Occipital lobe (tissue), 2 donors: Measurements from ENCODE around the gene SIRT3. TPM values are rescaled to one million over a fixed set of nuclear protein-coding genes. Genes with fewer than 3 reads are reported as not detected.
"Not testable (repeated sequence)": the region's sequence is repeated elsewhere in the genome, so short reads cannot be mapped to it uniquely, and the experiment has no call there.

Experiments
- DNase-seq: peaks from one replicate; lab custom pipeline; 2025; lab: John Stamatoyannopoulos, UW
- total RNA-seq: library from RNA; depleted of rRNA; stranded (reverse); fragments of >200 nt; gene quantifications from one replicate; pipeline ENCODE4 v1.2.3, GENCODE V29; 2014

Gene SIRT3
- total RNA-seq, 1 donor from 2014 or later: 11.1 TPM

- DNase-seq: no peak
Observed at GRCh38 chr11:203945-204586, 32.1 kb downstream of the SIRT3 start.

- DNase-seq: no peak
Observed at GRCh38 chr11:203056-203944, 32.8 kb downstream of the SIRT3 start.

DNA sequence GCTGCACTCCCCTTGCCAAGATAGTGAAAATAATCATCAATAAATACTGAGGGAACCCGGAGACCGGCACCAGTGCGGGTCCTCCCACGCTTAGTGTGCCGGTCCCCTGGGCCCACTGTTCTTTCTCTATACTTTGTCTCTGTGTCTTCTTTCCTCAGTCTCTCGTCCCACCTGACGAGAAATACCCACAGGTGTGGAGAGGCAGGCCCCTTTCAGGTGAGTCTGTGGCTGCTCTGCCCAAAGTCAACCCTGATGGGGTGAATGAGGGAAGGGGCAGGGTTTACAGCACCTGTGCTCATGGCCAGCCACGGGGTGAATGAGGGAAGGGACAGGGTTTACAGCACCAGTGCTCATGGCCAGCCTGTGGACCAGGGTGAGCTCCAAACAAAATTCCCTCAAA, 33.7 kb downstream of the SIRT3 start:
- no peak for DNase-seq

- no peak for DNase-seq
Observed at GRCh38 chr11:201966-202365, 34.2 kb downstream of the SIRT3 start.

DNA sequence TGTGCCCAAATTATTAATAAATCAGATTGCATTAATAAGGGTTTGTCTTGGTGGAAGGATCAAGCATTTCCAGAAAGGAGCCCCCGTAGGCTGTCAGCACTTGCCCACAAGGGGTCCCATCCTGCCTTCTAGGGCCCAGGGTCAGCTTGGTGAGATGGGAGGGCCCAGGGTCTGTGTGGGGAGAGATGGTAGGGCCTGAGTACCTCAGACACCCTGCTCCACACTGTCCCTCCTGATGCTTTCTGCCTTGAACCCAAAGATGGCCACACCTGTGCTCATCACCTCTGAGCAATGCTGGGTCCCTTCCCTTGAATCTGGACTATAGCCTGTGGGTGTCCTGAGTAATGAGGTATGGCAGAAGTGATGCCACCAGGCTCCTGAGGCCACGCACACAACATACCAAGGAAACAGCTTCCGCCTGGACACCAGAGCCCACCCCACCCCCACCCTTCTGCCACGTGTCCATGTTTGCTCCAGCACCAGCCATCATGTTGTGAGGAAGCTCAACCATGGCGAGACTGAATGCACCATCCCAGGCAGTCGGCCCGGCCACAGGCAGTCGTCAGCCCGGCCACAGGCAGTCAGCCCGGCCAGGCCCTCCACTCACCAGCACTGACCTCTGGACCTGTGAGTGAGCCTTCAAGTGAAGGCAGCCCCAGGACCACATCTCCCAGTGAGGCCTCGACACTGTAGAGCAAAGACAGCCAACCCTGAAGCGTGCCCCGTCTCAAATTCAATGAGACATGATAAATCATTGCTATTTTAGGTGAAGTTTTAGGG, 35.7 kb downstream of the SIRT3 start:
- no peak for DNase-seq

DNA sequence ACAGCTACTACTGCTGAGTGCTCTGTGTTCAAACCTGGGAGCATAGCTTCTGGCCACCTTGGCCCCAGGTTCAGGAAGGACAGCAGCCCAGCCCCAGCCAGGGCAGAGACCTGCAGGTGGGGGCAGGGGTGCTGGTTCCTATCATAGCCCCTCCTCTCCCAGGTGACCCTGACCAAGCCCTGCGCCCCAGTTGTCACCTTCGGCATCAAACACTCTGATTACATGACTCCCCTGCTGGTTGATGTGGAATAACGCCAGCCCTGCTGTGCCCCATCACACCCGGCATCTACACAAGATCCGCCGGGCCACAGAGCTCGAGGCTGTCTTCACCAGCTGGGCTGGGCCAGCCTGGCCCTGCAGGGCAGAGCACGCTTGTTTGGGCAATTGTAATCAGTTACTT, 36.4 kb downstream of the SIRT3 start:
- no peak for DNase-seq

- DNase-seq: no peak
Observed at GRCh38 chr11:199004-199581, 37.0 kb downstream of the SIRT3 start.

- no peak for DNase-seq
Observed at GRCh38 chr11:198236-198806, 37.8 kb downstream of the SIRT3 start.

GRCh38 chr11:197741-198235, 38.4 kb downstream of the SIRT3 start:
- DNase-seq: no peak

GRCh38 chr11:196786-197731, 39.1 kb downstream of the SIRT3 start:
- no peak for DNase-seq

- DNase-seq: not testable (repeated sequence)
Observed at GRCh38 chr11:193481-193880, 42.7 kb downstream of the SIRT3 start.

DNA sequence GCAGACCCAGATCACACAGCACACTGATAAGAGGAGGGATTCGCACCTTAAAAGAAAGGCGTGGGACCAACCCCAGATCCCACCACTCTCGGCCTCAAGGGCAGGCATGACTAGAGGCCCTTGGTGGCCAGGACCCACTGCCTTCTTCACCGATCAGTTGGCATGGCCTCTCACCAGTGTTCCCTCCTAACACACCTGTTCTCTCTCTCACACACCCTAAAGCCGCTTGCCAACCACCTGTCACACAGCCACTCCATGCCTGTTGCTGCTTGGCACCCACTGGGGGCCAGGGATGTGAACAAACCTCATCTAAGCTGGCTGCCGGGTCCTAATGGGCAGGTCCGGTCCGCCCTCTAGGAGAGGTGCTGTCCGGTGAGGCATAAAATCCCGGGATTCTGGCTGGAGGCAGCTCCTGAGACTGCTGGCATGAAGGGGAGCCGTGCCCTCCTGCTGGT, 43.4 kb downstream of the SIRT3 start, which contains the start of gene SCGB1C1:
SCGB1C1 (plus strand) TSS at position 405 of the 455 bp plus-strand sequence; CDS start at position 427, 22 bp downstream.
- not testable (repeated sequence) for DNase-seq

DNA sequence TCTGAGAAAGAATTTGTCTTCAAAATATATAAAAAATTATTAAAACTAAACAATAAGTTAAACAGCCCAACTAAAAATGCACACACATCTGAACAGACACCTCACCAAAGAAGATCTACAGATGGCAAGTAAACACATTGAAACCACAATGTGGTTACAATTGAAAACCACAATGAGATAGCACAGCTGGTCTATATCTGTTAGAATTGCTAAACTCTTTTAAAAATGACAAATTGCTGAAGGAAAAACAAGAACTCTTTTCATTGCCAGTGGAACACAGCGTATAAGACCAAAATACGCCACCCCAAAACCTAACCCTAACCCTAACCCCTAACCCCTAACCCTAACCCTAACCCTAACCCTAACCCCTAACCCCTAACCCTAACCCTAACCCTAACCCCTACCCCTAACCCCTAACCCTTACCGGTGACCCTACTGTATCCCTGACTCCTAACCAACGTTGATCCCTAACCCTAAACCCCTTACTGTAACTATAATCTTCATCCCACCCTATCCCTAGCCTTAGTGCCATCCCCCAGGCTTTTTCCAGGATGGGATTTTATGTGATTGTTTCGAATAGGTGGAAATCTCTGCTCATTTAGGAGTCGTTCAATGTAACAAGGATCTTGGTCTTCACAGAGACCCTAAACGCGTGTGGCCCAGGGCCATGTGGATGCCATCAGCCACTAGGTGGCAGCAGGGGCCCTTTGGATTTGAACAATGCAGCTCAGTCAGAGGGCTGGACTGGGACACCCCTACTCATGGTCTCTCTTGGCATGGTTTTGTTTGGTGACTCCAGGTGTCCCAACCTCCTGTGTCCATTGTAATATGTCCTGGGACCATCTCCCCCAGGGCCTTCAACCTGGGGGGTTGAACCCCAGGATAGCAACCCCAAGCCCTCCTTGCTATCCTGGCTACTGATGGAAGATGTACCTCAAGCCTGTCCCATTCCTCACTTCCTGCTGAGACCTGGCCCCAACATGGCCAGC, 44.4 kb downstream of the SIRT3 start:
- not testable (repeated sequence) for DNase-seq

GRCh38 chr11:190546-190945, 45.6 kb downstream of the SIRT3 start:
- DNase-seq: not testable (repeated sequence)

DNA sequence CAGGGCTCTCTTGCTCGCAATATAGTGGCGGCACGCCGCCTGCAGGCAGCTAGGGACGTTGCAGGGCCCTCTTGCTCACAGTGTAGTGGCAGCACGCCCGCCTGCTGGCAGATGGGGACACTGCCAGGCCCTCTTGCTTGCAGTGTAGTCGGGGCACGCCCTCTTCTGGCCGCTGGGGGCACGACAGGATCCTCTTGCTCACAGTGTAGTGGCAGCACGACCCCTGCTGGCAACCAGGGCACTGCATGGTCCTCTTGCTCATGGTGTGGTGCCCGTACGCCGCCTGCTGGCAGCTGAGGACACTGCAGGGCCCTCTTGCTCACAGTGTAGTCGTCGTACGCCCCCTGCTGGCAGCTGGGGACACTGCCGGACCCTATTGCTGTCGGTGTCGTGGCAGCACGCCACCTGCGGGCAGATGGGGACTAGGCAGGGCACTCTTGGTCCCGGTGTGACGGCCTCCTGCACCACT, 46.3 kb downstream of the SIRT3 start:
- not testable (repeated sequence) for DNase-seq

DNA sequence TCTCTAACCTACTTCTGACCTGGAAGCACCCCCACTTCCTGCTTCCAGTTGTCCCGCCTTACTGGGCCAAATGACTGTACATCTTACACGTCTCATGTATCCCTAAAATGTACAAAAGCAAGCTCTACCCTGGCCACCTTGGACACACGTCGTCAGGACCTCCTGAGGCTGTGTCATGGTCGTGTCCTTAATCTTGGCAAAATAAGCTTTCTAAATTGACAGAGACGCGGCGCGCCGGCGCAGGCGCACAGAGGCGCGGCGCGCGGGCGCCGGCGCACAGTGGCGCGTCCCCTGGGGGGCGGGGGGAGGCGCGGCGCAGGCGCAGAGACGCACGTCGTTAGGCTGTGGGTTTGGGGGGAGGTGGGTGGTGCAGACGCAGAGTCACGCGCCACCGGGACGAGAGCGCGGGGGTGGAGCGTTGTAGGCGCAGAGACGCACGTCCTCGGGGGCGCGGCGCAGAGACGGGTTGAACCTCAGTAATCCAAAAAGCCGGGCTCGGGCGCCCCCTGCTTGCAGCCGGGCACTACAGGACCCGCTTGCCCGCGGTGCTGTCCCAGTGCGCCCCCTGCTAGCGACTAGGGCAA, 46.9 kb downstream of the SIRT3 start:
- DNase-seq: not testable (repeated sequence)

- not testable (repeated sequence) for DNase-seq
Observed at GRCh38 chr11:180242-180641, 55.9 kb downstream of the SIRT3 start.
